GM23248 (cell line): ENCODE data around the gene VSTM1.

Experiments
- EZH2 ChIP-seq: fragments of 200-600 bp; sonication (generic); IDR thresholded peaks from 2 replicates; pipeline ENCODE4 v1.6.1; 2018; ENCODE audit warnings: antibody characterized with exemption, mild to moderate bottlenecking; ENCODE audit not compliant: insufficient read depth, poor library complexity, severe bottlenecking
- EZH2phosphoT487 ChIP-seq: fragments of 200-600 bp; sonication (generic); IDR thresholded peaks from 2 replicates; pipeline ENCODE4 v1.6.1; 2018; ENCODE audit warnings: antibody characterized with exemption, moderate library complexity, mild to moderate bottlenecking, low read depth; ENCODE audit not compliant: insufficient read depth

DNA sequence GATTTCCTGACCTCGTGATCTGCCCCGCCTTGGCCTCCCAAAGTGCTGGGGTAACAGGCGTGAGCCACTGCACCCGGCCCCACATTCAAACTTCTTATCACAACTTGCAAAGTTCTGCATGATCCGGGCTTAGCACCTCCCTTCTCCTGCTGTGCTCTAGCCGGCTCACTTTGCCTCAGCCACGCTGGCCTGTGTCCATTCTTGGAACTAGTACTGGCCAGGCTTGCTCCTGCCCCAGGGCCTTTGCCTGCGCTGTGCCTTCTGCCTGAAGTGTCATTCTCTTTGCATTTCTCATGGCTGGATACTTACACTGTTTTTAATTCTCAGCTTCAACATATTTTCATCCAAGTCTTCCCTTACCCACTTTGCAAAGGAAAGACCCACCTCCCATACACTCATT lies 42.3 kb downstream of the VSTM1 start:
- TF ChIP-seq EZH2 (no peak), EZH2phosphoT487 (no peak)
